Skin epidermis (tissue), 12 donors: ENCODE results near the gene GAS6.

Source experiments
- H3K27ac ChIP-seq, 21 experiments: fragments of 200-600 bp; sonication (generic) in 11 of 21; one replicate each; pipeline ENCODE4 v1.5.0; 2020; ENCODE audit warnings: mild to moderate bottlenecking in 3 of 21, inconsistent platforms in 2 of 21, moderate library complexity in 2 of 21
- H3K4me3 ChIP-seq, 7 experiments: fragments of 200-600 bp; sonication (generic) in 2 of 7; one replicate each; pipeline ENCODE4 v1.5.0; 2020; ENCODE audit warnings: inconsistent platforms in 2 of 7, mild to moderate bottlenecking in 2 of 7, moderate library complexity in 1 of 7

The GAS6 gene

DNA sequence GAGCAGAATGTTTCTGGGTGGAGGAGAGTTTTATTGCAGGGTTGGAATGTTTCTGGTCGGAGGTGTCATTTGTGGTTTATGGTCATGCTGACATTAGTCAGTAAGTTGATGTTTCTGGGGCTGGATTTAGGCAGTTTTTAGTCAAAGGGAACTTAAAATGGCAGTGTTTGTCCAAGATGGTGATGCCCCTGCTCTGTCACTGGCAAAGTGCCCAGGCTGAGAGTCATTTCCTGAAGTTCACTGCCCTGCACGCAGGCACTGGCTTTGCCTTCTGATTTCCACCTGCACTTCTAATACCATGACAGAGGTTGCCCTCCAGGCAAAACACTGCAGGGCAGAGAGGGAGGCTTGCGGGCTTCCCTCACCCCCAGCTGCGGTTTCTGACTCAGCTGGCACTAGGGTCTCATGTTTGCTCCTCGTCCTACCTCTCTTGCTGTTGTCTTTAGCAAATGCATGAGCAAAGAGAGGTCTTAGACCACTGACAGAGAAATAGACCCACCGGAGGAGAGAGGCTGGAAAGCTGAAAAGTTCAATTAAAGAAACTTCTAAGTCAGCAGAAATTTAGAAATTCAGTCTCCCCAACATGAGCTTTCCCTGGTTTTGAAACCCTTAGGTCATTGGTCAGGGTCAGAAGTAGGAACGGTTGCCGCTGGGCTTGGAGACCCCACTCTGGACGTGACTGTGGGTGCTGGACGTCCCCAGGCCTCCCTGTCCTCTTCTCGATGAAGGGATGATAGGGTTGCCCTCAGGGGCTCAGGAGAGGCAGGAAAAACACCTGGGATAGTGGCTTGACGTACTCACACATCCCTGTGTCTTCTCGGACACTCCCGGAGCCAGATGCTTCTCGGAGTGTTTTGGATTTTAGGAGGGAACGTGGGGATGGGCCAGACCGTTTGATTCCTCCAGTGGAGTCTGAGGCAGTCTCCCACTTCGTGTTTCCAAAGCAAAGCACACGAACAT, 78.5 kb downstream of the GAS6 start:
- H3K4me3 ChIP-seq, result no peak overlapping the region
- no peak overlapping the region for H3K27ac ChIP-seq

GRCh38 chr13:113784645-113785024, 79.2 kb downstream of the GAS6 start:
- Histone ChIP-seq H3K27ac (no peak overlapping the region), H3K4me3 (no peak overlapping the region)

DNA sequence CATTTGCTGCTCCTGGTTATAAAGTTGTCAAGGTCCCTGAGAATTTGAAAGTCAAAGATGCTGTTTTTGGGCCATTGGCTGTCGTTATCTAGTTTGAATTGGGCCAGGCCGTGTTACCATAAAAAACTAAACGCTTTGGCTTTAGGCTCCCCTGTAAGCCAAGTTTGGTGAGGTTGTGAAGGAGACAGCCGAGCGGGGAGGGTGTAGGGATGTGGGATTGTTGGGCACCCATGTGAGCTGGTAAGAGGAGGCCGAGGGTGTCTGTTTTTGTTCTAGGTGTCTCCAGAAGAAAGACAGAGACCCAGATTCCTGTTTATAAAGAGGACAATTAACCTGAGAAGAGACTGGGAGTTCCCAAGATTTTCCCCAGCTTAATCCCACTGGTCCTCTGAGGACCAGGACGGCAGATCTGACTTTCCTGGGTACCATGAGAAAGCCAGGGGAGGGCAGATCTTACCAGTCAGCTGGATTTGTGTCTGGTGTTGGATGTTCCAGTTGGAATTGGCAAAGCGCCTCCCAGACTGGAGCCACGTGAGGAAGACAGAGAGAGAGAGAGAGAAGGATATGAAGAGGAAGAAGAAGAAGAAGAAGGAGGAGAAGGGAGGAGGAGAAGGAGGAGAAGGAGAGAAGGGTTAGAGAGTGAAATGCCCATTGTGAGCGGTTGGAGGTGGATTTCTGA, 79.8 kb downstream of the GAS6 start:
- Histone ChIP-seq H3K27ac (no peak overlapping the region), H3K4me3 (no peak overlapping the region)

DNA sequence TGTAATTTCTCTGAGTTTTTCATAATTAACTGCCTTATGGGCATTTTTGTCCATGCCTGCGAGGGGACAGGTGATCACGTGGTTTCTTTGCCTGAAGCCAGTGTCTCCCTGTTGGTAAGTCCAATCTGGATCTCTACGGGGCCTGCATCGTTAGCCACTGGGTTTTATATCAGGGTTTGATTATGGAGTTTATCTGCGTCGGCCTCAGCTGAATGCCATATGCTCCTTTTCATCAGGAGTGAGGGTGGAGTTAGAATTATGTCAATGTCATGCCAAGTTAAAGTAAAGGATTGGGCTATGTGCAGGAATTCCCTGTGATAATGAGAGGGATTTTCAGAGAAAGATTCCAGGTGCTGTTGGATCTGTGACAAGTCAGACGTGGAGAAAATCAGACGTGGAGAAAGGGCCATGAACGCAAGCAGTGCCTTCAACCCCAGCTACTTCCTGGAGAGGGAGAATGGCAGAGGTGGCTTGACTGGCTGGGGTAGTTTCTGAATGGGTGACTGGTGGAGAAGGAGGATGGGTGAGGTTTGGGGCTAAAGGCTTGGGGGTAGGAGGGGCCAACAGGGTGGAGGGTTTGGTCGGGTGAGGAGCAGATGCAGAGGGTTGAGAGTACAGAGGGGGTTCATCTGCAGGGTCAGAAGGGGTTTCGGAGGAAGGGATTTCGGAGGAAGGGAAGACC, 80.5 kb downstream of the GAS6 start:
- no peak overlapping the region for H3K27ac ChIP-seq
- no peak overlapping the region for H3K4me3 ChIP-seq

GRCh38 chr13:113782472-113782871, 81.4 kb downstream of the GAS6 start:
- H3K27ac ChIP-seq, result no peak overlapping the region

GRCh38 chr13:113781571-113781970, 82.3 kb downstream of the GAS6 start:
- no peak overlapping the region for H3K27ac ChIP-seq

More at GRCh38 chr13:113782472-113782871, 81.4 kb downstream of the GAS6 start:
- H3K4me3 ChIP-seq, result no peak overlapping the region

DNA sequence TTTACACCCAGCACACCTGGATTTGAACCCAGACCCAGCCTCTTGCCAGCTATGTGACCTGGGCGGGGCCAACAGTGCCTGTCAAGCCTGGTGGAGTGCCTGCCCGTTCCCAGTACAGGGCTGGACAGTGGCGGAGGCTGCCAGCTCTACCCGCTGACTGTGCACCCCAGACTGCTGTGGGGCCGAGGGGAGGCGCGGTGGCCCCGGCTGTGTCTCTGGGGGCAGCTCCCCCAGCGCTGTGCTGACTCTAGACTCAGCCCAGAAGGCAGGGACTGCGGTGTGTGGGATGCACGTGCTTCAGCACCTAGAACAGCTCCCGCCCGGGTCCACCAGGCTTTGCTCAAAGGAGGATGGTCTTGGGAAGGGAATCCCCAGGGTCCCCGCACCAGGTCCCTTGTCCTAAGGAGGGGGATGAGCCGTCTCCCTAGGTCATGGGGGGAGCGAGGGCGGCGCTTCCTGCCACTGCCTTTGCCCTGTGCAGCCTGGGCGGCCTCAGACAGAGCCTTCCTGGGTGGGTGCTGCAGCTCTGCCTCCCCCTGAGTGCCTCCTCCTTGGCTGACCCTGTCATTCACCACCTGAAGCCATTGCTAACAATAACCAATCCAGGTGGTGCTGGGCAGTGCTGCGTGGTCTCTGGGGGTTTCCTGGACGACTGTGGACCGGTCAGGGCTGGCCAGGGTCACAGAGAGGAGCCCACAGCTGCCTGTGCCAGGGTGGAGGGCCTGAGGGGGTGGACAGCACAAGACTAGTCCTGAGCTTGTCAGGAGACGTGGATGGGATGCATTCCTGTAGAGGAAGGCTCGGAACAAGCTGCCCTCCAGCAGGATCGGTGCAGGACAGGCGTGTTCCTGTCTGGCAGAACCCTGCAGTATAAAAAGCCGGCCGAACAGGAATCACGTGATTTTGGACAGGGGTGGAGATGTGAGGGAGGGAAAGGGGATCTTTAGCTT, 86.3 kb downstream of the GAS6 start:
- H3K4me3 ChIP-seq, result no peak overlapping the region
- no peak overlapping the region for H3K27ac ChIP-seq

More at GRCh38 chr13:113781571-113781970, 82.3 kb downstream of the GAS6 start:
- no peak overlapping the region for H3K4me3 ChIP-seq

DNA sequence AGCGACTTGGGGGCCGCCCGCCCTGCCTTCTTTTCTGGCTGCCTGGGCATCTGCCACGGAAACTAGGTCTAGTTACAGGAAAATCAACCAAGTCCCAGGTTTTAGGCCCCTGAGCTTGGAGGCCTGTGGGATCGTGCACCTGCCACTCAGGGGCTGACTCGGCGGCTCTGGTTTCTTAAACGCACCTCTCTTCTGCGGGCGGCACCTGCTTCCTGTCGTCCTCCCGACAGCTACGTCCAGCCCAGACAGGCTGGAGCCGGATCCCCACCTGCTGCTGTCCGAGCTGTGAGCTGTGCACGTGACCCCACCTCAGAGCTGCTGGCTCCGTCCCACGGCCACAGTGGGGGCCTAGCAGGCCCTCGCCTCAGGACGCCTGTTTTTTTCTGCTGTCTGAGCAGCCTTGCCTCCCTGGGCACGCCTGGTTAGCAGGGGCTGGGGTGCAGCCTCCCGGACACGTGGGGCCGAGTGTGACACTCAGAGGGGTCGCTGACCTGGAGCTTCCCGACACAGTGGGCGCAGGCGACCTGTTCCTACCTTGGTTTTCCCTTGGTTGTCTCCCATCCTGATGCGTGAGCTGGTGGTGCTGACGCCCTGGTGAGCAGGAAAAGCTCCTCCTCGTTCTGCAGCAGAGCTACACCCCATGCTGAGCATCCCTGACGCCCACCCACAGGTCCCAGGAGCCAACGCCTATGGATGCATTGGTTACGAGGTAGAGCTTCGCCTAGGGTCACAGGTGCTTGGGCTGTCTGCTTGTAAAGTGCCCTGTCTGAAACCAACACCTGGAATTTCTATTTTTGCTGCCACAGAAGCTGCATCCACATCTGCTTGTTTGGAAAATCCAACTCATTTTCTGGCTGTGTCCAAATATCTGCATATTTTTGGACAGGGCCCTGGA, 87.4 kb downstream of the GAS6 start:
- no peak overlapping the region for H3K4me3 ChIP-seq
- no peak overlapping the region for H3K27ac ChIP-seq

- Histone ChIP-seq H3K4me3 (no peak overlapping the region), H3K27ac (no peak overlapping the region)
Observed at GRCh38 chr13:113775451-113776145, 88.3 kb downstream of the GAS6 start.

- Histone ChIP-seq H3K4me3 (no peak overlapping the region), H3K27ac (no peak overlapping the region)
Observed at GRCh38 chr13:113774177-113775107, 89.4 kb downstream of the GAS6 start.

GRCh38 chr13:113771709-113772331, 92.1 kb downstream of the GAS6 start:
- Histone ChIP-seq H3K4me3 (no peak overlapping the region), H3K27ac (no peak overlapping the region)

GRCh38 chr13:113770937-113771336, 92.9 kb downstream of the GAS6 start:
- H3K27ac ChIP-seq, result no peak overlapping the region
- no peak overlapping the region for H3K4me3 ChIP-seq
